H9 (cell line): ENCODE results near the gene ST14. TPM values are rescaled to one million over a fixed set of nuclear protein-coding genes. Genes with fewer than 3 reads are reported as not detected.
A peak's percentile ranks its signal among the peaks of the same experiment; 100 is the strongest.

Experiments used
- DNase-seq: peaks from one replicate; pipeline ENCODE4 v3.0.0-alpha.2; 2017
- H2AFZ ChIP-seq: one replicate; pipeline ENCODE4 v1.6.1; 2013; ENCODE audit warnings: mild to moderate bottlenecking, low read length, control low read depth, moderate library complexity
- H2AK5ac ChIP-seq: 2 replicates; pipeline ENCODE4 v1.6.1; 2013; ENCODE audit warnings: low read length, control low read depth, mixed read lengths; ENCODE audit not compliant: insufficient read length
- H2BK120ac ChIP-seq: one replicate; pipeline ENCODE4 v1.6.1; 2013; ENCODE audit warnings: low read depth, mild to moderate bottlenecking, low read length, control low read depth, inconsistent platforms; ENCODE audit not compliant: poor library complexity, severe bottlenecking
- H2BK12ac ChIP-seq: 2 replicates; pipeline ENCODE4 v1.6.1; 2013; ENCODE audit warnings: low read length, control low read depth, mixed read lengths, low read depth; ENCODE audit not compliant: insufficient read length
- H2BK15ac ChIP-seq: 2 replicates; pipeline ENCODE4 v1.6.1; 2013; ENCODE audit warnings: low read depth, low read length, control low read depth
- H2BK20ac ChIP-seq: one replicate; pipeline ENCODE4 v1.6.1; 2013; ENCODE audit warnings: low read depth, mild to moderate bottlenecking, low read length, control low read depth, inconsistent platforms; ENCODE audit not compliant: poor library complexity, severe bottlenecking
- H2BK5ac ChIP-seq: 2 replicates; pipeline ENCODE4 v1.6.1; 2013; ENCODE audit warnings: low read length, control low read depth, mixed read lengths; ENCODE audit not compliant: insufficient read length
- H3K14ac ChIP-seq: 2 replicates; pipeline ENCODE4 v1.6.1; 2013; ENCODE audit warnings: low read length, control low read depth; ENCODE audit not compliant: insufficient read depth
- H3K18ac ChIP-seq: 2 replicates; pipeline ENCODE4 v1.6.1; 2013; ENCODE audit warnings: low read depth, mild to moderate bottlenecking, mixed read lengths, low read length, control low read depth; ENCODE audit not compliant: insufficient read length
- H3K23ac ChIP-seq: 2 replicates; pipeline ENCODE4 v1.6.1; 2013; ENCODE audit warnings: low read length, control low read depth, mixed read lengths, low read depth; ENCODE audit not compliant: insufficient read length
- H3K23me2 ChIP-seq: 2 replicates; pipeline ENCODE4 v1.6.1; 2013; ENCODE audit warnings: low read depth, mild to moderate bottlenecking, mixed read lengths, low read length, control low read depth; ENCODE audit not compliant: insufficient read length, poor library complexity, severe bottlenecking
- H3K27ac ChIP-seq: 2 replicates; pipeline ENCODE4 v1.5.1; 2013; ENCODE audit warnings: low read length, control low read depth, mixed read lengths, low read depth; ENCODE audit not compliant: insufficient read length
- H3K27me3 ChIP-seq: 2 replicates; pipeline ENCODE4 v1.6.1; 2013; ENCODE audit warnings: low read length, control low read depth, inconsistent platforms; ENCODE audit not compliant: insufficient read depth
- H3K4ac ChIP-seq: 2 replicates; pipeline ENCODE4 v1.6.1; 2013; ENCODE audit warnings: low read depth, mild to moderate bottlenecking, control low read depth, inconsistent platforms, low read length, moderate library complexity
- H3K4me1 ChIP-seq: 2 replicates; pipeline ENCODE4 v1.6.1; 2013; ENCODE audit warnings: low read length, control low read depth, inconsistent platforms; ENCODE audit not compliant: insufficient read depth
- H3K4me2 ChIP-seq: 2 replicates; pipeline ENCODE4 v1.6.1; 2013; ENCODE audit warnings: low read length, control low read depth, mixed read lengths; ENCODE audit not compliant: insufficient read length, insufficient read depth
- H3K56ac ChIP-seq: 2 replicates; pipeline ENCODE4 v1.6.1; 2013; ENCODE audit warnings: low read depth, mild to moderate bottlenecking, mixed read lengths, low read length, control low read depth; ENCODE audit not compliant: insufficient read length
- H3K79me1 ChIP-seq: 2 replicates; pipeline ENCODE4 v1.6.1; 2013; ENCODE audit warnings: low read depth, mild to moderate bottlenecking, moderate library complexity, low read length, control low read depth, inconsistent platforms; ENCODE audit not compliant: insufficient read depth, poor library complexity, severe bottlenecking
- H3K79me2 ChIP-seq: 2 replicates; pipeline ENCODE4 v1.6.1; 2013; ENCODE audit warnings: low read length, control low read depth, inconsistent platforms; ENCODE audit not compliant: insufficient read depth
- H3K9ac ChIP-seq: 2 replicates; pipeline ENCODE4 v1.6.1; 2013; ENCODE audit warnings: low read length, control low read depth, mixed read lengths; ENCODE audit not compliant: insufficient read length; ENCODE audit errors: extremely low read depth
- H3K9me3 ChIP-seq: one replicate; pipeline ENCODE4 v1.6.1; 2013; ENCODE audit warnings: low read depth, low read length, inconsistent platforms; ENCODE audit not compliant: control insufficient read depth
- H3T11ph ChIP-seq: one replicate; pipeline ENCODE4 v1.6.1; 2013; ENCODE audit warnings: mild to moderate bottlenecking, low read length, control low read depth, inconsistent platforms
- H4K20me1 ChIP-seq: one replicate; pipeline ENCODE4 v1.6.1; 2013; ENCODE audit not compliant: control insufficient read depth, insufficient read length, insufficient read depth
- H4K5ac ChIP-seq: 2 replicates; pipeline ENCODE4 v1.6.1; 2013; ENCODE audit warnings: low read depth, mild to moderate bottlenecking, mixed read lengths, low read length, control low read depth; ENCODE audit not compliant: insufficient read length
- H4K8ac ChIP-seq: replicated peaks from 2 replicates; pipeline ENCODE4 v1.6.1; 2013; ENCODE audit warnings: low read length, control low read depth, mixed read lengths, low read depth; ENCODE audit not compliant: insufficient read length
- H4K91ac ChIP-seq: 2 replicates; pipeline ENCODE4 v1.6.1; 2013; ENCODE audit warnings: low read depth, mild to moderate bottlenecking, moderate library complexity, mixed read lengths, low read length, control low read depth; ENCODE audit not compliant: insufficient read length
- H3K27ac Mint-ChIP-seq, 3 experiments: 2 replicates in 2 of 3; 3 replicates in 1 of 3; pipeline ENCODE4 v1.8.0; 2020 to 2021; ENCODE audit warnings: mixed read lengths in 3 of 3, mild to moderate bottlenecking in 1 of 3, moderate library complexity in 1 of 3
- H3K27me3 Mint-ChIP-seq: 2 replicates; pipeline ENCODE4 v1.8.0; 2021; ENCODE audit warnings: low read depth, mild to moderate bottlenecking, moderate library complexity, mixed read lengths
- H3K36me3 Mint-ChIP-seq, 3 experiments: 2 replicates in 2 of 3; 3 replicates in 1 of 3; pipeline ENCODE4 v1.8.0; 2020 to 2021; ENCODE audit warnings: low read depth in 3 of 3, mixed read lengths in 3 of 3; ENCODE audit not compliant: insufficient read depth in 1 of 3
- H3K4me1 Mint-ChIP-seq, 2 experiments: 2 replicates each; pipeline ENCODE4 v1.8.0; 2020; ENCODE audit warnings: mixed read lengths in 2 of 2
- H3K4me3 Mint-ChIP-seq, 2 experiments: 2 replicates in 1 of 2; 3 replicates in 1 of 2; pipeline ENCODE4 v1.8.0; 2020 to 2021; ENCODE audit warnings: mild to moderate bottlenecking in 2 of 2, mixed read lengths in 2 of 2, moderate library complexity in 1 of 2
- H3K9me3 Mint-ChIP-seq, 2 experiments: 2 replicates in 1 of 2; 3 replicates in 1 of 2; pipeline ENCODE4 v1.8.0; 2020; ENCODE audit warnings: mild to moderate bottlenecking in 2 of 2, mixed read lengths in 2 of 2, moderate library complexity in 1 of 2
- CTCF ChIP-seq: fragments of 200-600 bp; sonication (generic); conservative IDR thresholded peaks from 3 replicates; pipeline ENCODE4 v1.8.0; 2021; ENCODE audit warnings: antibody characterized with exemption, mild to moderate bottlenecking
- WGBS: extraction: QIAGEN DNeasy Blood & Tissue Kit; methylation state at CpG from one replicate; pipeline ENCODE4 v1.1.7; 2013; ENCODE audit warnings: missing lambda C conversion rate, low lambda C conversion rate, mixed read lengths; ENCODE audit not compliant: insufficient read length; ENCODE audit errors: extremely low coverage; 5-methylcytosine and 5-hydroxymethylcytosine counted together
- total RNA-seq: library from RNA; stranded (reverse); gene quantifications from 2 replicates; pipeline ENCODE4 v1.2.1, GENCODE V29; 2021

Gene ST14
- total RNA-seq, 1 experiment from 2014 or later = 22.4 TPM

- Mint-ChIP-seq H3K27ac (peak overlapping the region in 1 of 3 experiments; percentile 8; a peak in 2 of 7 replicates), H3K4me1 (no peaks in the 10 kb centered on the region), H3K36me3 (peaks cover 91 to 97% (median 97%) of the 10 kb centered on the region in 3 experiments), H3K9me3 (peaks cover 15 to 20% of the 10 kb centered on the region in 2 experiments), H3K27me3 (no peaks in the 10 kb centered on the region), H3K4me3 (no peak overlapping the region)
- no peak overlapping the region for H2BK12ac ChIP-seq
- H3K9me3 ChIP-seq = peaks cover 6% of the 10 kb centered on the region
- no peak overlapping the region for H3K27ac ChIP-seq
- H4K20me1 ChIP-seq = no peaks in the 10 kb centered on the region
- no peak overlapping the region for H4K91ac ChIP-seq
- H3K23ac ChIP-seq = no peak overlapping the region
- no peak overlapping the region for H2BK120ac ChIP-seq
- DNase-seq = peak; percentile 67
- H2AK5ac ChIP-seq = no peak overlapping the region
- WGBS = no CpG with 5 or more reads among the region's 9 CpGs
- H3K4me2 ChIP-seq = no peak overlapping the region
- no peak overlapping the region for H3K4ac ChIP-seq
- no peak overlapping the region for H3K56ac ChIP-seq
- H2BK15ac ChIP-seq = no peak overlapping the region
- no peaks in the 10 kb centered on the region for H3K23me2 ChIP-seq
- H4K8ac ChIP-seq = no peak overlapping the region
- no peak overlapping the region for H3T11ph ChIP-seq
- no peaks in the 10 kb centered on the region for H3K4me1 ChIP-seq
- no peak overlapping the region for H2AFZ ChIP-seq
- no peaks in the 10 kb centered on the region for H3K79me1 ChIP-seq
- no peak overlapping the region for H3K14ac ChIP-seq
- H3K9ac ChIP-seq = no peak overlapping the region
- H3K27me3 ChIP-seq = no peaks in the 10 kb centered on the region
- no peak overlapping the region for H4K5ac ChIP-seq
- no peak overlapping the region for H2BK5ac ChIP-seq
- no peak overlapping the region for H2BK20ac ChIP-seq
- TF ChIP-seq CTCF = peak; percentile 81
- no peaks in the 10 kb centered on the region for H3K79me2 ChIP-seq
- no peak overlapping the region for H3K18ac ChIP-seq
Observed at GRCh38 chr11:130131961-130132850, 27.4 kb upstream of the ST14 start.
